NCI-H1105 (cell line): ENCODE results near the gene FAM76B.

Source experiments
- DNase-seq: peaks from one replicate; lab custom pipeline; 2025; lab: John Stamatoyannopoulos, UW

FAM76B gene

GRCh38 chr11:95729462-95729861 is 60.1 kb downstream of the FAM76B start:
- DNase-seq = no peak

DNA sequence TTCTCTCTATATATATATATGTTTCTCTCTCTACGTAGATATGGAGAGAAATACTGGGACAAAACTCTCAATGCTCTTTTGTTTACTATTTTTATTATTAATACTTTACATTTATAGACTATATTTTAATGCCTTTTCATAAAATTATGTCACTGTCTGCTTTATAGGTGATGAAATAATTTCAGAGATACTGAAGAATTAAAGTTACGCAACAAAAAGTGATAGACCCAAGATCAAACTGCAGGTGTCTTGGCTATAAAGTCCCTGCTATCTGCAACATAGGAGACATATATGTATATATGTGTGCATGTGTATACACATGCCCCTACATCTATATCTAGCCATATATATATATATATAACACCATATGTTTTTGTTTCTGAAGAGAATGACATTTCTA is 60.8 kb downstream of the FAM76B start:
- no peak for DNase-seq

GRCh38 chr11:95728094-95728493 is 61.5 kb downstream of the FAM76B start:
- DNase-seq = no peak

- no peak for DNase-seq
Observed at GRCh38 chr11:95727620-95728019, 62.0 kb downstream of the FAM76B start.

DNA sequence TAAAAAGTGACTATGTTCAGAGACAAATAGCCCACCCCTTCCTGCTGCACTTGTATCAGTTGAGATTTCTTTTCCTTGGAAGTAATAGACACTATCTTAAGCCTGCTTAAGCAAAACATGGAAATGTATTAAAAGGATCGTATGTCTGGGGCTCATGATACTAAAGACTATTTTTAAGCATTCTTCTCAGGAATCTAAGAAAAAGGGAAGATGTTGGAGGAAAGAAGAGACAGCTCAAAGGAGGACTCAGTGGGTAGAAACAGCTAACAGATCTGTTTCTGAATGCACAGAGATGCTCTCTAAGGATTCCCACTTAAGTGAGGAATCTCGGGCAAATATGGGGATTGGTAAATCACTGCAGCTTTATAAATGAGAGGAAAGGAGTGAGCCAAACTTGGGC is 62.5 kb downstream of the FAM76B start:
- DNase-seq = no peak

GRCh38 chr11:95725196-95725595 is 64.4 kb downstream of the FAM76B start:
- no peak for DNase-seq

DNA sequence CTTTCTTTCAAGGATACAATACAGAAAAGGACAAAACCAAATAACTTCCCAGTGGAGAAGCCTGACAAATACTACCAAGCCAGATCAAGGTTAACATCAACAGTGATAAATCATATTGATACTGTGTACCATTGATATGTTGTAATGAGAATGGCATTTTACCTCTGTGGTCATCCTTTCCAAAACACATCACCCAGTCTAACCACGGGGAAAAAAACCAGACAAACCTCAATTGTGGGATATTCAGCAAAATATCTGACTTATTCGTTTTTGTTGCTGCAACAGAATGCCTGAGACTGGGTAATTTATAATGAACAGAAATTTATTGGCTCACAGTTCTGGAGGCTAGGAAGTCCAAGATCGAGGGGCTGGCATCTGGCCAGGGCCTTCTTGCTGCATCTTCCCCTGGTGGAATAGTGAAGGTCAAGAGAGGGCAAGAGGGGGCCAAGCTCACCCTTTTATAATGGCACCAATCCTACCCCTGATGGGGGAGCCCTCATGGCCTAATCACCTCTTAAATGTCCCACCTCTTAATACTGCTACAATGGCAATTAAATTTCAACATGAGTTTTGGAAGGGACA is 66.1 kb downstream of the FAM76B start:
- no peak for DNase-seq

DNA sequence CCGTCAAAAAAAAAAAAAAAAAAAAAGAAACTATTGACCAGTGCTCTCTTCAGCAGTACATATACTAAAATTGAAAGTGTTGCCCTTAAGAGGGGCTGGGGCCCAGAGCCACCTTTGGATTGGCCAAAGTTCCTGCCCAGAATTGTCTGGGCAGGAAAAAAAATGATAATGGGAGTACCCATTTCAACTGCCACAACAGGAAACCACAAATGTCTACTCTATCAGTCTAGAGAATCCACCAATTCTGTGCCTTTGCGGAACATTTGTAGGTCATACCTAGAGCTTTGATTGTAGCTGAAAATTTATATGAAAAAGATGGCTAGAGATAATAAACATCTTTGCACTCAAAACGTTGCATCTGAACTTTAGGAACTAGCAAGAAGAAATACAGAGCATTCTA is 69.4 kb downstream of the FAM76B start:
- DNase-seq = no peak
